ENCODE results near the gene DDIT4. TPM values are rescaled to one million over a fixed set of nuclear protein-coding genes. Genes with fewer than 3 reads are reported as not detected.

The DDIT4 gene
- total and polyA plus RNA-seq, 9 of the 15 experiments (the other 6 are each of a cell fraction or from before 2014, with no cell fraction given): 8.2 to 675 (median 159) TPM

DNA sequence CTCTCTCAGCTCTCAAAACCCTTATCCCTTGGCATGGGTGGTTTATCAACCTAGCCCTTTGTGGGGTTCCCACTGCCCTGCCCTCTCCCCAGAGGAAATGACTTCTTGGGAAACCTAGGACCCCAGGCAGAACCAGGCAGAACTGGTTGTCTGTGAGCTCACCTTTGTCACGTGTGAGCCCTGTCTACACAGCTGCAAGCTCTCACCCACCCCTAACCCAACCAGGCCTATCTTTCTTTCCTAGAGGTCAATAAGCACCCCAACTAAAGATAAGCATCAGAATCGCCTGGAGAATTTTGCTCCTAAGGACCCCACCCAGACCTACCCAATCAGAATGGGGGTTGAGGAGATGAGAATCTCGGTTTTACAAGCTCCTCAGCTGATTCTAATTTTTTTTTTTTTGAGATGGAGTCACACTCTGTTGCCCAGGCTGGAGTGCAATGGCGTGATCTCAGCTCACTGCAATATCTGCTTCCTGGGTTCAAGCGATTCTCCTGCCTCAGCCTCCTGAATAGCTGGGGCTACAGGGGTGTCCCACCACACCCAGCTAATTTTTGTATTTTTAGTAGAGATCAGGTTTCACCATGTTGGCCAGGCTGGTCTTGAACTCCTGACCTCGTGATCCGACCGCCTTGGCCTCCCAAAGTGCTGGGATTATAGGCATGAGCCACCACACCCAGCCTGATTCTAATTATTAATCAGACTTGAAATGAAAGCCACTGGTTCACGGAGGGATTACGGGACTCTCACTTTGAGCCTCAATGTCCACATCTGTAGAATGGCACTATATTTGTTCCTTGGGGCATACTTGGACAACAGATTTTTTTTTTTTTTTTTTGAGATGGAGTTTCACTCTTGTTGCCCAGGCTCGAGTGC, 7.5 kb upstream of the DDIT4 start (continued):
- TF ChIP-seq ARID3B (CRISPR knock-in tag; IDR thresholded peaks at IDR 0.05; ENCODE audit: borderline replicate concordance) (no peak), ESRRB (CRISPR knock-in tag; IDR thresholded peaks at IDR 0.05; ENCODE audit: borderline replicate concordance) (no peak), CREB5 (CRISPR knock-in tag; IDR thresholded peaks at IDR 0.05) (no peak), TGIF2 (CRISPR knock-in tag; IDR thresholded peaks at IDR 0.05) (no peak), NCOR1 (IDR thresholded peaks at IDR 0.05) (no peak), E2F6 (IDR thresholded peaks at IDR 0.05; ENCODE audit: borderline replicate concordance in 1 of 2, extremely low read depth in 1 of 2, insufficient read depth in 1 of 2, insufficient read length in 1 of 2, low read depth in 1 of 2, low read length in 1 of 2, poor library complexity in 1 of 2, severe bottlenecking in 1 of 2) (no peak), NFE2L1 (tag; IDR thresholded peaks at IDR 0.05; ENCODE audit: borderline replicate concordance, low read depth) (no peak), PTRF (tag; IDR thresholded peaks at IDR 0.05) (no peak), XRCC5 (IDR thresholded peaks at IDR 0.05; ENCODE audit: low read depth, low read length) (no peak), NR3C1 (CRISPR knock-in tag; IDR thresholded peaks at IDR 0.05) (no peak), CBFA2T3 (IDR thresholded peaks at IDR 0.05) (no peak), ZBTB17 (CRISPR knock-in tag; IDR thresholded peaks at IDR 0.05) (no peak), FOXJ3 (CRISPR knock-in tag; IDR thresholded peaks at IDR 0.05) (no peak), SMAD3 (CRISPR knock-in tag; conservative IDR thresholded peaks at IDR 0.05) (no peak)
- TF ChIP-seq, protein P1, sequence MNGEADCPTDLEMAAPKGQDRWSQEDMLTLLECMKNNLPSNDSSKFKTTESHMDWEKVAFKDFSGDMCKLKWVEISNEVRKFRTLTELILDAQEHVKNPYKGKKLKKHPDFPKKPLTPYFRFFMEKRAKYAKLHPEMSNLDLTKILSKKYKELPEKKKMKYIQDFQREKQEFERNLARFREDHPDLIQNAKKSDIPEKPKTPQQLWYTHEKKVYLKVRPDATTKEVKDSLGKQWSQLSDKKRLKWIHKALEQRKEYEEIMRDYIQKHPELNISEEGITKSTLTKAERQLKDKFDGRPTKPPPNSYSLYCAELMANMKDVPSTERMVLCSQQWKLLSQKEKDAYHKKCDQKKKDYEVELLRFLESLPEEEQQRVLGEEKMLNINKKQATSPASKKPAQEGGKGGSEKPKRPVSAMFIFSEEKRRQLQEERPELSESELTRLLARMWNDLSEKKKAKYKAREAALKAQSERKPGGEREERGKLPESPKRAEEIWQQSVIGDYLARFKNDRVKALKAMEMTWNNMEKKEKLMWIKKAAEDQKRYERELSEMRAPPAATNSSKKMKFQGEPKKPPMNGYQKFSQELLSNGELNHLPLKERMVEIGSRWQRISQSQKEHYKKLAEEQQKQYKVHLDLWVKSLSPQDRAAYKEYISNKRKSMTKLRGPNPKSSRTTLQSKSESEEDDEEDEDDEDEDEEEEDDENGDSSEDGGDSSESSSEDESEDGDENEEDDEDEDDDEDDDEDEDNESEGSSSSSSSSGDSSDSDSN (IDR thresholded peaks at IDR 0.05; ENCODE audit: borderline replicate concordance in 1 of 2, low read depth in 2 of 2, low read length in 2 of 2): no peak
- TF ChIP-seq, protein P2, sequence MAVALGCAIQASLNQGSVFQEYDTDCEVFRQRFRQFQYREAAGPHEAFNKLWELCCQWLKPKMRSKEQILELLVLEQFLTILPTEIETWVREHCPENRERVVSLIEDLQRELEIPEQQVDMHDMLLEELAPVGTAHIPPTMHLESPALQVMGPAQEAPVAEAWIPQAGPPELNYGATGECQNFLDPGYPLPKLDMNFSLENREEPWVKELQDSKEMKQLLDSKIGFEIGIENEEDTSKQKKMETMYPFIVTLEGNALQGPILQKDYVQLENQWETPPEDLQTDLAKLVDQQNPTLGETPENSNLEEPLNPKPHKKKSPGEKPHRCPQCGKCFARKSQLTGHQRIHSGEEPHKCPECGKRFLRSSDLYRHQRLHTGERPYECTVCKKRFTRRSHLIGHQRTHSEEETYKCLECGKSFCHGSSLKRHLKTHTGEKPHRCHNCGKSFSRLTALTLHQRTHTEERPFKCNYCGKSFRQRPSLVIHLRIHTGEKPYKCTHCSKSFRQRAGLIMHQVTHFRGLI (CRISPR knock-in tag; IDR thresholded peaks at IDR 0.05): no peak
- TF ChIP-seq, protein P3, sequence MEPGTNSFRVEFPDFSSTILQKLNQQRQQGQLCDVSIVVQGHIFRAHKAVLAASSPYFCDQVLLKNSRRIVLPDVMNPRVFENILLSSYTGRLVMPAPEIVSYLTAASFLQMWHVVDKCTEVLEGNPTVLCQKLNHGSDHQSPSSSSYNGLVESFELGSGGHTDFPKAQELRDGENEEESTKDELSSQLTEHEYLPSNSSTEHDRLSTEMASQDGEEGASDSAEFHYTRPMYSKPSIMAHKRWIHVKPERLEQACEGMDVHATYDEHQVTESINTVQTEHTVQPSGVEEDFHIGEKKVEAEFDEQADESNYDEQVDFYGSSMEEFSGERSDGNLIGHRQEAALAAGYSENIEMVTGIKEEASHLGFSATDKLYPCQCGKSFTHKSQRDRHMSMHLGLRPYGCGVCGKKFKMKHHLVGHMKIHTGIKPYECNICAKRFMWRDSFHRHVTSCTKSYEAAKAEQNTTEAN (CRISPR knock-in tag; IDR thresholded peaks at IDR 0.05): no peak
